Putamen (tissue), 1 donor: Measurements from ENCODE around the gene OGN.

Source experiments
- DNase-seq: peaks from one replicate; pipeline ENCODE4 v3.0.0-alpha.2; 2016; ENCODE audit warnings: low spot score

Gene OGN

DNA sequence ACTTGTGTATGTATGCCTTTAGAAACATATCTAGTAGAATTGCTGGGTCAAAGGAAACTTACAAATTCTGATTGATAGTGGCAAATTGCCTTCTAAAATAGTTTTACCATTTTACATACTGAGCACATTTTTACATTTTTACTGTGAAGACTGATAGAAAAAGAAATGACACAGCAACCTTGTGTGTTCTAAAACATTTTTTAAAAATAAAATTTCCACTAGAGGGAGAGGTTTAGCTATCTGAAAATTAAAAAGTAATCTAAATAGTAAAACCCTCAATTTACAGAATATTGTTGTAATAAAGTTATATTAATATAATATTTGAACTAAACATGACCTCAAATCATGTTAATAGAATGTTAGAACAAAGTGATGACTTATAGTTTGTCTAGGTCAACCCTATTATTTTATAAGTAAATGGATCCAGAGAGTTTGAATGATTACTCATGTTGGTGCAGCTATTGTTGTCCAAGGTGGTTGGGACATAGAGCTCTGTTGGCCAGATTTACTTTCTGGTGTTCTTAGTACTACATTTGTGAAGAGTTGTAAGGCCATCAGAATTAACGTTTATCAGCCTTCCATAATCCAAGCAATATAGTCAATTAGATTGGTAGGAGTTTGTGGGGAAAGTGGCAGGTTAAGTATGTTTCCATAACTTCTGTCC, 61.4 kb downstream of the OGN start:
- no peak for DNase-seq

DNA sequence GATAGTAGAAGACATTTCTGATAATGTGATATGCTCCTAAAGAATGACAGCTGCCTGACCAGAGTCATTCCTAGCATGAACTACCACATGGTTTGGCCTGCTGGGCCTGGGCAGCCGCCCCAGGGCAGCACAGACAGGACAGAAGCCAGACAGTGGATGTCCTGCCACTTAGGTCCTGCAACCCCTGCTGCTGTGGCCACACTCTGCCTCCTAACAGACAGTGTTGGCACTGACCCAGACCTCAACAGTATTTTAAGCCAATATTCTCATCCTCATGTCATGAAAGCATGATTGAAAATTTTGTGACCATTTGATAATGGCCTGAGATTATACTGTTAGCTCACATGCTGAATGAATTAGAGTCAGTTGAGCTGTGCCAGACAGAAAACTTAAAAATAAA, 62.8 kb downstream of the OGN start:
- DNase-seq: no peak

DNA sequence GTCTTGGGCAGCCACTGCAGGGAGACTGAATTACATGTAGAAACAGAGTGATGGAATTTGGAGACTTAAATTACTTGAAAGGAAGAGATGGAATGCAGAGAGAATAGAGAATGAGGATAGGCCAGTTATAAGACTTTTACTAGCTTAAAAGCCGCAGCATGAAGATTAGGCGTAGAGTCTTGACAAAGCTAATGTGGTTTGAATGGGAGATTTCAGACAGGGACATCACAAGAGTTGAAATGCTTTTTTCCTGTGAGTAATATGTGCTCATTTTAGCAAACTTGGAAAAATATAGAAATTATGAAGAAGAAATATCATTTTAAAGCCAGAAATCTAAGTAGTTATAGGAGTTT, 71.1 kb downstream of the OGN start:
- no peak for DNase-seq
